ENCODE measurements around the gene MYO1H.
A peak's percentile ranks its signal among the peaks of the same experiment; 100 is the strongest.
"Not testable (repeated sequence)": the region's sequence is repeated elsewhere in the genome, so short reads cannot be mapped to it uniquely, and the experiment has no call there.

MYO1H gene

GRCh38 chr12:109432842-109433304, 85.2 kb downstream of the MYO1H start:
- Histone ChIP-seq H3K9ac (ENCODE audit: low read depth in 1 of 2, low read length in 2 of 2) (peak overlapping the region in 1 of 2 donors; percentile 43), H3K4me3 (ENCODE audit: low read length in 2 of 2) (peak overlapping the region in 1 of 2 donors; percentile 45), H3K36me3 (ENCODE audit: control insufficient read depth in 2 of 2, insufficient read depth in 2 of 2, low read length in 2 of 2) (no peaks in the 10 kb centered on the region), H3K27ac (ENCODE audit: low read depth in 2 of 2, low read length in 2 of 2) (no peak overlapping the region), H3K4me1 (ENCODE audit: control insufficient read depth in 2 of 2, insufficient read depth in 2 of 2, low read length in 2 of 2) (no peaks in the 10 kb centered on the region), H3K9me3 (ENCODE audit: control insufficient read depth in 2 of 2, low read length in 2 of 2) (no peaks in the 10 kb centered on the region), H3K27me3 (ENCODE audit: control insufficient read depth in 2 of 2, insufficient read depth in 2 of 2, low read length in 2 of 2) (no peaks in the 10 kb centered on the region)

GRCh38 chr12:109433618-109434017, 85.9 kb downstream of the MYO1H start:
- H3K4me3 ChIP-seq (ENCODE audit: low read length in 2 of 2): no peak overlapping the region
- no peak overlapping the region for H3K27ac ChIP-seq (ENCODE audit: low read depth in 2 of 2, low read length in 2 of 2)
- no peak overlapping the region for H3K9ac ChIP-seq (ENCODE audit: low read depth in 1 of 2, low read length in 2 of 2)
- no peaks in the 10 kb centered on the region for H3K9me3 ChIP-seq (ENCODE audit: control insufficient read depth in 2 of 2, low read length in 2 of 2)
- H3K4me1 ChIP-seq (ENCODE audit: control insufficient read depth in 2 of 2, insufficient read depth in 2 of 2, low read length in 2 of 2): no peaks in the 10 kb centered on the region
- H3K36me3 ChIP-seq (ENCODE audit: control insufficient read depth in 2 of 2, insufficient read depth in 2 of 2, low read length in 2 of 2): no peaks in the 10 kb centered on the region
- no peaks in the 10 kb centered on the region for H3K27me3 ChIP-seq (ENCODE audit: control insufficient read depth in 2 of 2, insufficient read depth in 2 of 2, low read length in 2 of 2)

- H3K4me3 ChIP-seq (ENCODE audit: low read length in 2 of 2): no peak overlapping the region
- no peak overlapping the region for H3K27ac ChIP-seq (ENCODE audit: low read depth in 2 of 2, low read length in 2 of 2)
- H3K9ac ChIP-seq (ENCODE audit: low read depth in 1 of 2, low read length in 2 of 2): no peak overlapping the region
- no peaks in the 10 kb centered on the region for H3K9me3 ChIP-seq (ENCODE audit: control insufficient read depth in 2 of 2, low read length in 2 of 2)
- H3K4me1 ChIP-seq (ENCODE audit: control insufficient read depth in 2 of 2, insufficient read depth in 2 of 2, low read length in 2 of 2): no peaks in the 10 kb centered on the region
- no peaks in the 10 kb centered on the region for H3K27me3 ChIP-seq (ENCODE audit: control insufficient read depth in 2 of 2, insufficient read depth in 2 of 2, low read length in 2 of 2)
- no peaks in the 10 kb centered on the region for H3K36me3 ChIP-seq (ENCODE audit: control insufficient read depth in 2 of 2, insufficient read depth in 2 of 2, low read length in 2 of 2)
These were observed 86.9 kb downstream of the MYO1H start for GRCh38 chr12:109434582-109434981.

GRCh38 chr12:109435428-109436187, 87.9 kb downstream of the MYO1H start:
- no peaks in the 10 kb centered on the region for H3K36me3 ChIP-seq (ENCODE audit: control insufficient read depth in 2 of 2, insufficient read depth in 2 of 2, low read length in 2 of 2)
- H3K27me3 ChIP-seq (ENCODE audit: control insufficient read depth in 2 of 2, insufficient read depth in 2 of 2, low read length in 2 of 2): no peaks in the 10 kb centered on the region
- no peaks in the 10 kb centered on the region for H3K4me1 ChIP-seq (ENCODE audit: control insufficient read depth in 2 of 2, insufficient read depth in 2 of 2, low read length in 2 of 2)
- no peaks in the 10 kb centered on the region for H3K9me3 ChIP-seq (ENCODE audit: control insufficient read depth in 2 of 2, low read length in 2 of 2)
- H3K9ac ChIP-seq (ENCODE audit: low read depth in 1 of 2, low read length in 2 of 2): no peak overlapping the region
- H3K27ac ChIP-seq (ENCODE audit: low read depth in 2 of 2, low read length in 2 of 2): no peak overlapping the region
- H3K4me3 ChIP-seq (ENCODE audit: low read length in 2 of 2): no peak overlapping the region

GRCh38 chr12:109436188-109436560, 88.5 kb downstream of the MYO1H start:
- H3K36me3 ChIP-seq (ENCODE audit: control insufficient read depth in 2 of 2, insufficient read depth in 2 of 2, low read length in 2 of 2): no peaks in the 10 kb centered on the region
- no peaks in the 10 kb centered on the region for H3K4me1 ChIP-seq (ENCODE audit: control insufficient read depth in 2 of 2, insufficient read depth in 2 of 2, low read length in 2 of 2)
- H3K9ac ChIP-seq (ENCODE audit: low read depth in 1 of 2, low read length in 2 of 2): no peak overlapping the region
- no peak overlapping the region for H3K27ac ChIP-seq (ENCODE audit: low read depth in 2 of 2, low read length in 2 of 2)
- no peaks in the 10 kb centered on the region for H3K9me3 ChIP-seq (ENCODE audit: control insufficient read depth in 2 of 2, low read length in 2 of 2)
- H3K4me3 ChIP-seq (ENCODE audit: low read length in 2 of 2): no peak overlapping the region
- H3K27me3 ChIP-seq (ENCODE audit: control insufficient read depth in 2 of 2, insufficient read depth in 2 of 2, low read length in 2 of 2): no peaks in the 10 kb centered on the region

- H3K4me3 ChIP-seq (ENCODE audit: low read length in 2 of 2): no peak overlapping the region
- no peak overlapping the region for H3K27ac ChIP-seq (ENCODE audit: low read depth in 2 of 2, low read length in 2 of 2)
- no peak overlapping the region for H3K9ac ChIP-seq (ENCODE audit: low read depth in 1 of 2, low read length in 2 of 2)
- H3K36me3 ChIP-seq (ENCODE audit: control insufficient read depth in 2 of 2, insufficient read depth in 2 of 2, low read length in 2 of 2): no peaks in the 10 kb centered on the region
- no peaks in the 10 kb centered on the region for H3K27me3 ChIP-seq (ENCODE audit: control insufficient read depth in 2 of 2, insufficient read depth in 2 of 2, low read length in 2 of 2)
- H3K4me1 ChIP-seq (ENCODE audit: control insufficient read depth in 2 of 2, insufficient read depth in 2 of 2, low read length in 2 of 2): no peaks in the 10 kb centered on the region
- no peaks in the 10 kb centered on the region for H3K9me3 ChIP-seq (ENCODE audit: control insufficient read depth in 2 of 2, low read length in 2 of 2)
These were observed 91.5 kb downstream of the MYO1H start for GRCh38 chr12:109439181-109439580.

GRCh38 chr12:109439951-109440350, 92.3 kb downstream of the MYO1H start:
- H3K9me3 ChIP-seq (ENCODE audit: control insufficient read depth in 2 of 2, low read length in 2 of 2); H3K36me3 ChIP-seq (ENCODE audit: control insufficient read depth in 2 of 2, insufficient read depth in 2 of 2, low read length in 2 of 2); H3K9ac ChIP-seq (ENCODE audit: low read depth in 1 of 2, low read length in 2 of 2); H3K27me3 ChIP-seq (ENCODE audit: control insufficient read depth in 2 of 2, insufficient read depth in 2 of 2, low read length in 2 of 2); H3K4me3 ChIP-seq (ENCODE audit: low read length in 2 of 2); H3K4me1 ChIP-seq (ENCODE audit: control insufficient read depth in 2 of 2, insufficient read depth in 2 of 2, low read length in 2 of 2); H3K27ac ChIP-seq (ENCODE audit: low read depth in 2 of 2, low read length in 2 of 2): not testable (repeated sequence)

GRCh38 chr12:109440851-109441490, 93.3 kb downstream of the MYO1H start:
- Histone ChIP-seq H3K27ac (ENCODE audit: low read depth in 2 of 2, low read length in 2 of 2) (no peak overlapping the region), H3K9me3 (ENCODE audit: control insufficient read depth in 2 of 2, low read length in 2 of 2) (no peaks in the 10 kb centered on the region), H3K4me3 (ENCODE audit: low read length in 2 of 2) (no peak overlapping the region)

GRCh38 chr12:109443794-109444193, 96.1 kb downstream of the MYO1H start:
- peaks cover 4 to 12% of the 10 kb centered on the region in 2 donors for H3K36me3 ChIP-seq (ENCODE audit: control insufficient read depth in 2 of 2, insufficient read depth in 2 of 2, low read length in 2 of 2)
- no peak overlapping the region for H3K27ac ChIP-seq (ENCODE audit: low read depth in 2 of 2, low read length in 2 of 2)

More at GRCh38 chr12:109440851-109441490, 93.3 kb downstream of the MYO1H start:
- no peak overlapping the region for H3K9ac ChIP-seq (ENCODE audit: low read depth in 1 of 2, low read length in 2 of 2)
- peaks cover 8 to 10% of the 10 kb centered on the region in 2 donors for H3K4me1 ChIP-seq (ENCODE audit: control insufficient read depth in 2 of 2, insufficient read depth in 2 of 2, low read length in 2 of 2)
- no peaks in the 10 kb centered on the region for H3K27me3 ChIP-seq (ENCODE audit: control insufficient read depth in 2 of 2, insufficient read depth in 2 of 2, low read length in 2 of 2)
- peaks cover 0 to 3% of the 10 kb centered on the region in 2 donors for H3K36me3 ChIP-seq (ENCODE audit: control insufficient read depth in 2 of 2, insufficient read depth in 2 of 2, low read length in 2 of 2)

GRCh38 chr12:109444259-109444658, 96.6 kb downstream of the MYO1H start:
- Histone ChIP-seq H3K9me3 (ENCODE audit: control insufficient read depth in 2 of 2, low read length in 2 of 2) (no peaks in the 10 kb centered on the region), H3K36me3 (ENCODE audit: control insufficient read depth in 2 of 2, insufficient read depth in 2 of 2, low read length in 2 of 2) (peaks cover 4 to 12% of the 10 kb centered on the region in 2 donors), H3K9ac (ENCODE audit: low read depth in 1 of 2, low read length in 2 of 2) (no peak overlapping the region), H3K27me3 (ENCODE audit: control insufficient read depth in 2 of 2, insufficient read depth in 2 of 2, low read length in 2 of 2) (no peaks in the 10 kb centered on the region), H3K4me3 (ENCODE audit: low read length in 2 of 2) (no peak overlapping the region), H3K4me1 (ENCODE audit: control insufficient read depth in 2 of 2, insufficient read depth in 2 of 2, low read length in 2 of 2) (peaks cover 23 to 34% of the 10 kb centered on the region in 2 donors), H3K27ac (ENCODE audit: low read depth in 2 of 2, low read length in 2 of 2) (peak overlapping the region in 1 of 2 donors; percentile 74)

More at GRCh38 chr12:109443794-109444193, 96.1 kb downstream of the MYO1H start:
- Histone ChIP-seq H3K27me3 (ENCODE audit: control insufficient read depth in 2 of 2, insufficient read depth in 2 of 2, low read length in 2 of 2) (no peaks in the 10 kb centered on the region), H3K9ac (ENCODE audit: low read depth in 1 of 2, low read length in 2 of 2) (no peak overlapping the region), H3K4me1 (ENCODE audit: control insufficient read depth in 2 of 2, insufficient read depth in 2 of 2, low read length in 2 of 2) (peaks cover 18 to 30% of the 10 kb centered on the region in 2 donors), H3K4me3 (ENCODE audit: low read length in 2 of 2) (no peak overlapping the region), H3K9me3 (ENCODE audit: control insufficient read depth in 2 of 2, low read length in 2 of 2) (no peaks in the 10 kb centered on the region)
